Right atrium auricular region (tissue), 2 donors: ENCODE data around the gene RAB11FIP4. TPM values are rescaled to one million over a fixed set of nuclear protein-coding genes. Genes with fewer than 3 reads are reported as not detected.

ENCODE experiments used
- DNase-seq: peaks from one replicate; pipeline ENCODE4 v3.0.0-alpha.2; 2019; ENCODE audit warnings: low spot score
- H3K27ac ChIP-seq, 2 donors: fragments of 200-600 bp; sonication (generic); 1 replicate in 1 of 2; 2 replicates in 1 of 2; pipeline ENCODE4 v1.5.1; 2016 to 2019
- H3K27me3 ChIP-seq, 2 donors: fragments of 200-600 bp; sonication (generic); one replicate each; pipeline versions ENCODE4 v1.5.1 to v1.6.0; 2017 to 2019
- H3K36me3 ChIP-seq: fragments of 200-600 bp; sonication (generic); one replicate; pipeline ENCODE4 v1.5.1; 2016
- H3K4me1 ChIP-seq, 2 donors: fragments of 200-600 bp; sonication (generic); one replicate each; pipeline versions ENCODE4 v1.5.1 to v1.6.0; 2017 to 2019
- H3K4me3 ChIP-seq, 2 donors: fragments of 200-600 bp; sonication (generic); 1 replicate in 1 of 2; 2 replicates in 1 of 2; pipeline ENCODE4 v1.5.1; 2017 to 2019; ENCODE audit warnings: mild to moderate bottlenecking in 1 of 2, moderate library complexity in 1 of 2
- H3K9me3 ChIP-seq, 2 donors: fragments of 200-600 bp; sonication (generic); one replicate each; pipeline ENCODE4 v1.5.1; 2019
- CTCF ChIP-seq, 2 donors: fragments of 200-600 bp; sonication (generic); IDR thresholded peaks; one replicate each; pipeline ENCODE4 v1.5.1; 2019; ENCODE audit warnings: antibody characterized with exemption in 2 of 2
- total RNA-seq, 2 donors: library from RNA; depleted of rRNA; stranded (reverse); fragments of >200 nt; gene quantifications; one replicate each; pipeline ENCODE4 v1.1.0, GENCODE V29; 2016

The RAB11FIP4 gene
- total RNA-seq, 2 donors from 2014 or later, result 4.4 to 7.2 TPM

- Histone ChIP-seq H3K9me3 (no peaks in the 10 kb centered on the region), H3K27me3 (no peaks in the 10 kb centered on the region), H3K36me3 (no peaks in the 10 kb centered on the region), H3K4me1 (no peaks in the 10 kb centered on the region), H3K27ac (no peak overlapping the region), H3K4me3 (no peak overlapping the region)
- no peak for DNase-seq
- no peak for TF ChIP-seq CTCF (IDR thresholded peaks at IDR 0.05)
These were observed 39.8 kb downstream of the RAB11FIP4 start for GRCh38 chr17:31431098-31431851.

- Histone ChIP-seq H3K27ac (no peak overlapping the region), H3K9me3 (no peaks in the 10 kb centered on the region), H3K4me3 (no peak overlapping the region), H3K36me3 (no peaks in the 10 kb centered on the region), H3K4me1 (no peaks in the 10 kb centered on the region), H3K27me3 (no peaks in the 10 kb centered on the region)
- DNase-seq, result no peak
- no peak for TF ChIP-seq CTCF (IDR thresholded peaks at IDR 0.05)
These were observed 40.6 kb downstream of the RAB11FIP4 start for GRCh38 chr17:31431852-31432658.

- no peak overlapping the region for H3K27ac ChIP-seq
- no peak for DNase-seq
- no peak for TF ChIP-seq CTCF (IDR thresholded peaks at IDR 0.05)
- H3K36me3 ChIP-seq, result no peaks in the 10 kb centered on the region
- no peaks in the 10 kb centered on the region for H3K27me3 ChIP-seq
- peaks cover 0 to 3% of the 10 kb centered on the region in 2 donors for H3K4me1 ChIP-seq
- H3K9me3 ChIP-seq, result no peaks in the 10 kb centered on the region
- no peak overlapping the region for H3K4me3 ChIP-seq
These were observed 41.8 kb downstream of the RAB11FIP4 start for GRCh38 chr17:31433091-31433790.

DNA sequence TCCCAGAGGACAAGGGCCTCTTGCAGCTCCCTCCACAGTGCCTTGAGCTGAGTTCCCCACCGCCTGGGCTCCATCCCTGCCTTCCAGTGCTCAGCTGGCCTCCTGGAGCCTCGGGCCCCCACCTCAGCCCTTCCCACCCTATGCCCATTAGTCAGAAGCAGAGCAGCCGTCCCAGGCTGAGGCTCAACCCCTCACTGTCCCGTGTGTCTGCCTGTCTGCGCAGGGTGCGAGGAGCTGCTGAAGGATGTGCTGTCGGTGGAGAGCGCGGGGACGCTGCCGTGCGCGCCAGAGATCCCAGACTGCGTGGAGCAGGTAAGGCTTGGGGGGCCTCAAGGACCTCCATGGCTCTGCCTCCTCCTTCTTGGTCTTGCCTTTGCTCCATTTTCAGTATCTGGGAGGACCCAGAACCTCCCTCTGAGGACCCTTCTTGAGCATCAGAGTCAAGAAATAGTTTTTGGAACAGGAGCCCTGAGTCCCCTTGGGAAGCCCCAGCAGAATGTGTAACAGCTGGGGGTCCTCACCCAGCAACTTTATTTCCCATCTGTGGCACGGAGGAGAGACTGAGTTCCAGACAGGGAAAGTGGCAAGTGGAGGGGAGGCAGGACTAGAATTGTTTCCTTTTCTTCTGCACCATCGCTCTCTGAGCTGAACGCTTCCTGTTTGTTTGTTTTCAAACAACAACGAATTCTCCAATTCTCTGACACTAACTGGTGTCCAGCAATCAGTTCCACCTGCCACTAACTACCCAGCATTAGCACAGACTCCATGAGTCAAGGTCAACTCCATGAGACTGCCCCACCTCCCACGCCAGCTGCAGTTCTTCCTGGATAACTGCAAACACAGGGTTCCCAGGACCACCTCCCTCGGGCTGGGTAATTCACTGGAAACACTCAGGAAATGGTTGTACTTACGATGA is 42.6 kb downstream of the RAB11FIP4 start:
- Histone ChIP-seq H3K27me3 (no peaks in the 10 kb centered on the region), H3K9me3 (no peaks in the 10 kb centered on the region), H3K36me3 (no peaks in the 10 kb centered on the region), H3K4me1 (peaks cover 0 to 3% of the 10 kb centered on the region in 2 donors), H3K4me3 (no peak overlapping the region), H3K27ac (no peak overlapping the region)
- no peak for TF ChIP-seq CTCF (IDR thresholded peaks at IDR 0.05)
- no peak for DNase-seq

GRCh38 chr17:31434727-31435050 is 43.2 kb downstream of the RAB11FIP4 start:
- Histone ChIP-seq H3K9me3 (no peaks in the 10 kb centered on the region), H3K27ac (no peak overlapping the region), H3K4me1 (peaks cover 0 to 3% of the 10 kb centered on the region in 2 donors), H3K36me3 (no peaks in the 10 kb centered on the region), H3K27me3 (no peaks in the 10 kb centered on the region), H3K4me3 (no peak overlapping the region)
- TF ChIP-seq CTCF (IDR thresholded peaks at IDR 0.05), result no peak
- DNase-seq, result no peak
